ENCODE measurements around the gene ZMYND8.

DNA sequence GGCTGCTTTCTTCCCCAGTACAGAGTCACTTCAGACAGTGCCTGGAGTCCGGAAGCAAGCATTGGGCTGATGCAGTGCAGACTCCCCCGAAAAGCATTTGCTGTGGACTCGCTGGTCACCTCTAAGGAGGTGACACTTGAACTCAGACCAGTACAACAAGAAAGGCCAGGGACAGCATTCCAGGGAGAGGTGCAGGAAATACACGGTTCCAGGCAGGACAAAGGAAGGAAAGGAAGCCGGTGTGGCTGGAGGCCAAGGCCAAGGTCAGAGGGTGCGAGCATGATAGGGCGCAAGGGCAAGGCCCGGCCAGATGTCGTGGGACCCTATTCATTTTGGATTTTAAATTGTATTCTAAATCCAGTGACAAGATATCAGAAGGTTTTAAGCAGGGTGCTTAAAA is 160.9 kb downstream of the ZMYND8 start:
- TF ChIP-seq, protein P1, sequence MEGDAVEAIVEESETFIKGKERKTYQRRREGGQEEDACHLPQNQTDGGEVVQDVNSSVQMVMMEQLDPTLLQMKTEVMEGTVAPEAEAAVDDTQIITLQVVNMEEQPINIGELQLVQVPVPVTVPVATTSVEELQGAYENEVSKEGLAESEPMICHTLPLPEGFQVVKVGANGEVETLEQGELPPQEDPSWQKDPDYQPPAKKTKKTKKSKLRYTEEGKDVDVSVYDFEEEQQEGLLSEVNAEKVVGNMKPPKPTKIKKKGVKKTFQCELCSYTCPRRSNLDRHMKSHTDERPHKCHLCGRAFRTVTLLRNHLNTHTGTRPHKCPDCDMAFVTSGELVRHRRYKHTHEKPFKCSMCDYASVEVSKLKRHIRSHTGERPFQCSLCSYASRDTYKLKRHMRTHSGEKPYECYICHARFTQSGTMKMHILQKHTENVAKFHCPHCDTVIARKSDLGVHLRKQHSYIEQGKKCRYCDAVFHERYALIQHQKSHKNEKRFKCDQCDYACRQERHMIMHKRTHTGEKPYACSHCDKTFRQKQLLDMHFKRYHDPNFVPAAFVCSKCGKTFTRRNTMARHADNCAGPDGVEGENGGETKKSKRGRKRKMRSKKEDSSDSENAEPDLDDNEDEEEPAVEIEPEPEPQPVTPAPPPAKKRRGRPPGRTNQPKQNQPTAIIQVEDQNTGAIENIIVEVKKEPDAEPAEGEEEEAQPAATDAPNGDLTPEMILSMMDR (IDR thresholded peaks at IDR 0.05): no peak
- no peak for TF ChIP-seq POLR2A (IDR thresholded peaks at IDR 0.05)
